NAMALWA (cell line): ENCODE measurements around the gene PRDM2.

Experiments
- DNase-seq: peaks from one replicate; pipeline ENCODE4 v3.0.0-alpha.2; 2015; ENCODE audit warnings: low spot score

PRDM2 gene

GRCh38 chr1:13792419-13792818 lies 92.4 kb downstream of the PRDM2 start:
- no peak for DNase-seq

GRCh38 chr1:13793088-13793730 lies 93.2 kb downstream of the PRDM2 start:
- DNase-seq: no peak

- DNase-seq: no peak
Observed at GRCh38 chr1:13794231-13795187, 94.5 kb downstream of the PRDM2 start.

- DNase-seq: peak; percentile 71
Observed at GRCh38 chr1:13797397-13797796, 97.4 kb downstream of the PRDM2 start.

GRCh38 chr1:13798120-13798519 lies 98.1 kb downstream of the PRDM2 start:
- no peak for DNase-seq

- no peak for DNase-seq
Observed at GRCh38 chr1:13799502-13800283, 99.7 kb downstream of the PRDM2 start.

GRCh38 chr1:13801232-13801631 lies 101.2 kb downstream of the PRDM2 start:
- DNase-seq: no peak

GRCh38 chr1:13801655-13802486 lies 101.9 kb downstream of the PRDM2 start:
- no peak for DNase-seq

GRCh38 chr1:13802782-13803545 lies 103.0 kb downstream of the PRDM2 start:
- DNase-seq: no peak

GRCh38 chr1:13803546-13804239 lies 103.7 kb downstream of the PRDM2 start:
- DNase-seq: no peak

GRCh38 chr1:13804240-13804633 lies 104.2 kb downstream of the PRDM2 start:
- DNase-seq: no peak

GRCh38 chr1:13805431-13805830 lies 105.4 kb downstream of the PRDM2 start:
- no peak for DNase-seq

- DNase-seq: no peak
Observed at GRCh38 chr1:13806108-13806507, 106.1 kb downstream of the PRDM2 start.

- peak; percentile 86 for DNase-seq
Observed at GRCh38 chr1:13807209-13807608, 107.2 kb downstream of the PRDM2 start.

- peak; percentile 47 for DNase-seq
Observed at GRCh38 chr1:13808729-13809131, 108.7 kb downstream of the PRDM2 start.

- DNase-seq: peak; percentile 45
Observed at GRCh38 chr1:13809461-13810159, 109.6 kb downstream of the PRDM2 start.

- DNase-seq: no peak
Observed at GRCh38 chr1:13812456-13813397, 112.7 kb downstream of the PRDM2 start.

GRCh38 chr1:13813398-13814012 lies 113.5 kb downstream of the PRDM2 start:
- peak; percentile 84 for DNase-seq
